OCI-LY1 (cell line): ENCODE data around the gene FAM81A.

Experiments
- EZH2 ChIP-seq: fragments of 200-600 bp; sonication (generic), shearing (Covaris generic); IDR thresholded peaks from 2 replicates; pipeline ENCODE4 v1.8.0; 2017; ENCODE audit warnings: borderline replicate concordance, mixed run types, mild to moderate bottlenecking, antibody characterized with exemption, low read length, moderate library complexity, mixed read lengths
- TF ChIP-seq, protein P1 (sequence below): fragments of 200-600 bp; sonication (generic), shearing (Covaris generic); IDR thresholded peaks from 2 replicates; pipeline ENCODE4 v1.5.1; 2017; ENCODE audit warnings: mild to moderate bottlenecking, antibody characterized with exemption, low read length, moderate library complexity, mixed read lengths

- TF ChIP-seq, protein P1, sequence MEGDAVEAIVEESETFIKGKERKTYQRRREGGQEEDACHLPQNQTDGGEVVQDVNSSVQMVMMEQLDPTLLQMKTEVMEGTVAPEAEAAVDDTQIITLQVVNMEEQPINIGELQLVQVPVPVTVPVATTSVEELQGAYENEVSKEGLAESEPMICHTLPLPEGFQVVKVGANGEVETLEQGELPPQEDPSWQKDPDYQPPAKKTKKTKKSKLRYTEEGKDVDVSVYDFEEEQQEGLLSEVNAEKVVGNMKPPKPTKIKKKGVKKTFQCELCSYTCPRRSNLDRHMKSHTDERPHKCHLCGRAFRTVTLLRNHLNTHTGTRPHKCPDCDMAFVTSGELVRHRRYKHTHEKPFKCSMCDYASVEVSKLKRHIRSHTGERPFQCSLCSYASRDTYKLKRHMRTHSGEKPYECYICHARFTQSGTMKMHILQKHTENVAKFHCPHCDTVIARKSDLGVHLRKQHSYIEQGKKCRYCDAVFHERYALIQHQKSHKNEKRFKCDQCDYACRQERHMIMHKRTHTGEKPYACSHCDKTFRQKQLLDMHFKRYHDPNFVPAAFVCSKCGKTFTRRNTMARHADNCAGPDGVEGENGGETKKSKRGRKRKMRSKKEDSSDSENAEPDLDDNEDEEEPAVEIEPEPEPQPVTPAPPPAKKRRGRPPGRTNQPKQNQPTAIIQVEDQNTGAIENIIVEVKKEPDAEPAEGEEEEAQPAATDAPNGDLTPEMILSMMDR, result no peak
- no peak for TF ChIP-seq EZH2
Observed at GRCh38 chr15:59439576-59439975, 1.6 kb downstream of the FAM81A start.
